Stomach smooth muscle (tissue), 2 donors: ENCODE results near the gene SLC2A1.
"Not testable (repeated sequence)": the region's sequence is repeated elsewhere in the genome, so short reads cannot be mapped to it uniquely, and the experiment has no call there.

Source experiments
- H3K27ac ChIP-seq: one replicate; pipeline ENCODE4 v1.7.0; 2013; ENCODE audit warnings: mild to moderate bottlenecking, low read length, inconsistent platforms
- H3K27me3 ChIP-seq, 2 donors: one replicate each; pipeline ENCODE4 v1.7.0; 2013; ENCODE audit warnings: low read length in 2 of 2; ENCODE audit not compliant: insufficient read depth in 2 of 2, control insufficient read depth in 1 of 2
- H3K36me3 ChIP-seq, 2 donors: one replicate each; pipeline ENCODE4 v1.7.0; 2013; ENCODE audit warnings: low read length in 2 of 2; ENCODE audit not compliant: control insufficient read depth in 2 of 2, insufficient read depth in 2 of 2
- H3K4me1 ChIP-seq: one replicate; pipeline ENCODE4 v1.7.0; 2013; ENCODE audit warnings: low read length; ENCODE audit not compliant: control insufficient read depth, insufficient read depth
- H3K4me3 ChIP-seq, 2 donors: one replicate each; pipeline ENCODE4 v1.7.0; 2013; ENCODE audit warnings: low read length in 2 of 2
- H3K9ac ChIP-seq, 2 donors: one replicate each; pipeline ENCODE4 v1.7.0; 2013; ENCODE audit warnings: low read length in 2 of 2, mild to moderate bottlenecking in 1 of 2
- H3K9me3 ChIP-seq, 2 donors: one replicate each; pipeline ENCODE4 v1.7.0; 2013; ENCODE audit warnings: low read length in 2 of 2; ENCODE audit not compliant: control insufficient read depth in 2 of 2
- donor health status: healthy.
- donor health status: Pancreatic carcinoma.

The SLC2A1 gene

DNA sequence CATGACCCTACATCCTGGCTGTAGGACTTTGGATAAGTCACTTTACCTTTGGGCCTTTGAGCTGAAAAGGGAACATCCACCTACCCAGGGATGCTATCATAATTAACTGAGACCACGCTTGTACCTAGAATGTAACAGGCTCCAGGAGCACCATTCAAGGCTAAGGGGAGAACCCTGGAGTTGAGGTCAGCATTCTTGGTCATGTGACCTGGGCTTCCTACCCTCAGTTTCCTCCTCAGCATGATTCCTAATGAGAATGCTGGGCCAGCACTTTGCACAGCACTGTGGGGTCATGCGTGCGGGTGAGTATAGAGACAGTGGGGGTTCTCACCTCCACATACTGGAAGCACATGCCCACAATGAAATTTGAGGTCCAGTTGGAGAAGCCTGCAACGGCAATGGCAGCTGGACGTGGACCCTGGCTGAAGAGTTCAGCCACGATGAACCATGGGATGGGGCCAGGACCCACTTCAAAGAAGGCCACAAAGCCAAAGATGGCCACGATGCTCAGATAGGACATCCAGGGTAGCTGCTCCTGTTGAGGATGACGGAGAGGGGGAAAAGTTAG, 31.3 kb downstream of the SLC2A1 start:
- Histone ChIP-seq H3K27me3 (no peaks in the 10 kb centered on the region), H3K36me3 (peaks cover 22 to 32% of the 10 kb centered on the region in 2 donors), H3K4me3 (no peak overlapping the region), H3K27ac (no peak overlapping the region), H3K9ac (no peak overlapping the region), H3K4me1 (peaks cover 10% of the 10 kb centered on the region), H3K9me3 (no peaks in the 10 kb centered on the region)

DNA sequence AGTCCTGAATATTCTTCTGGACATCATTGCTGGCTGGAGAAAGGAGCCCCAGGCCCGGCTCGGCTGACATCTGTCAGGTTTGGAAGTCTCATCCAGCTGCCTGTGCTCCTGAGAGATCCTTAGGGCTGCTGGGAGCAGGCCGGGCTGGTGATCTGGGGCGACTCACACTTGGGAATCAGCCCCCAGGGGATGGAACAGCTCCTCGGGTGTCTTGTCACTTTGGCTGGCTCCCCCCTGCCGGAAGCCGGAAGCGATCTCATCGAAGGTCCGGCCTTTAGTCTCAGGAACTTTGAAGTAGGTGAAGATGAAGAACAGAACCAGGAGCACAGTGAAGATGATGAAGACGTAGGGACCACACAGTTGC, 31.8 kb downstream of the SLC2A1 start:
- no peak overlapping the region for H3K9ac ChIP-seq
- peaks cover 22 to 32% of the 10 kb centered on the region in 2 donors for H3K36me3 ChIP-seq
- no peak overlapping the region for H3K27ac ChIP-seq
- no peak overlapping the region for H3K4me3 ChIP-seq
- no peaks in the 10 kb centered on the region for H3K27me3 ChIP-seq
- peaks cover 7% of the 10 kb centered on the region for H3K4me1 ChIP-seq
- no peaks in the 10 kb centered on the region for H3K9me3 ChIP-seq

GRCh38 chr1:42926235-42926878, 32.3 kb downstream of the SLC2A1 start:
- Histone ChIP-seq H3K9ac (no peak overlapping the region), H3K4me3 (no peak overlapping the region), H3K36me3 (peaks cover 22 to 32% of the 10 kb centered on the region in 2 donors), H3K27ac (no peak overlapping the region), H3K27me3 (no peaks in the 10 kb centered on the region), H3K4me1 (peaks cover 7% of the 10 kb centered on the region), H3K9me3 (no peaks in the 10 kb centered on the region)

DNA sequence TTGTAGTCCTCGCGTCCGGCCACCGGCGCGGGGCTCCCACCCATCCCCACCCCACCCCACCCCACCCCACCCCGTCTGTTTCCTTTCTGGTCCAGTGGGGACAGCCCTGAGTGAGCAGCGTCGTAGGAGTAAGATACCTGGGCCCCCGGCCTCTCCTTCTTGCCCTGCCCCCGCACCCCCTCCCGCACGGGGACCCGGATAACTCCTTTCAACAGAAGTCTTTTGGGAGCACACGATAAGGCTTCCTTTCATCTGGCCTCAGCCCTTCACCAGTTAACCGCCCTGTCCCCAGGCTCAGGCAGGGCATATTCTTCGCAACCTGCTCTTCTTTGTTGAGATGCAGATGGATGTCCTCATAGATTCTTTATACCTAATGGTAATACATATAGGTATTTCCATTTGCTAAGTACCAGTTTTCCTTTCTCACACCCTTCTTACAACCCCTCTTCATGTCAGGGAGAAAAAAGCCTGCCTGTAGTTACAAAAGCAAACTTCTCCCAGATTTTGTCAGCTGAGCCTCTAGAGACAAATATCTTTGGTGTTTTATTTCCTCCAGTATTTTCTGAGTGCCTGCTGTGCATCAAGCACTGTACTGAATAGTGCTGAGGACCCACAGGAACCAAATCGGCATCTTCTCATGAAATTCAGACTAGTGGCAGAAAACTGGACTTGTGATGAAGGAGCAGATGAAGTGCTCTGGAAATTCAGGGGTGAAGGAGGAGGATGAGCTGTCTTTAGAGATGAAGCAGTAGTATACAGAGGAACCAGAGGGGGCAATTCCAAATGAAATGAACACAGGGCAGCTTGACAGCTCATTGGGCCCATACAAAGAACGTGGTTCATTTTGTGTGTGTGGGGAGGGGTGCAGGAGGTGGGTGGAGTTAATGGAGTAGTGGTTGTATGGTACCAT, 33.6 kb downstream of the SLC2A1 start:
- Histone ChIP-seq H3K27ac (peak overlapping the region; percentile 89), H3K36me3 (peaks cover 19 to 28% of the 10 kb centered on the region in 2 donors), H3K9ac (peak overlapping the region; percentile 87 to 94), H3K27me3 (no peaks in the 10 kb centered on the region), H3K4me3 (peak overlapping the region; percentile 92 to 99), H3K4me1 (peaks cover 7% of the 10 kb centered on the region), H3K9me3 (no peaks in the 10 kb centered on the region)

DNA sequence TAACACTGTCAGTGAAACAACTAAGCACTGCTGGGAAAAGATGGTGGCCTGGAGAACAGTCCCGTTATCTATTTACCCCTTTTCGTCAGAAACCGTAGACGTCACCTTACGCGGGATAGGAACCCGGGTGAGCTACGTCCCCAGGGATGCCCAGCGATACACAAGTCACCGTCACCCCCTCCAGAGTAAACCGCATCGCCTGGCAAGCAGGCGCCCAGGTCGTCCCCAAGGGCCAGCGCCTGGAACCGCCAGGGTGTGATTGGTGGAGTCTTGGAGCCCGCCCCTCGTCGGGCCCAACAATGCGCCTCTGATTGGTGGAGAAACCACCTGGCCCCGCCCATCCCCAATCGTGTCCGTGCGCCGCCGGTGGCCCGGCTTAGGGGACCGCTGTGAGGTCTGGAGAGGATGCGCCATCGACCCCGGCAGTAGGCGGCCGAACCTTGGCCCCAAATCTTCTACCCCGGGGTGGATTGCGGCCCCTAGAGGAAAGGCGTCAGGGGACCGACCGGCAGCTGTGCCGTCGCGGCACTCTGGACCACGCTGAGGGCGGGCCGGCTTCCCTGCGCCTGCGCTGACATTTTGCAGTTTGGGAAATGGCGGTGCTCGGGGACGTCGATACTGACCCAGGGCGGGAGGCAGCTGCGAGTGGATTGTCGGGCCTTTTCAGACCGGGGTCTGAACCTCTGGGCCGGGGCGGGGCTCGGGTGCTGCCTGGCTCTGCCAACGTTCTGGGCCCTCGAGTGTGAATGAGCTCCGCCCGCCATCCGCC, 34.4 kb downstream of the SLC2A1 start:
- H3K36me3 ChIP-seq, result peaks cover 18 to 22% of the 10 kb centered on the region in 2 donors
- H3K27me3 ChIP-seq, result no peaks in the 10 kb centered on the region
- H3K9me3 ChIP-seq, result no peaks in the 10 kb centered on the region
- peak overlapping the region; percentile 87 to 94 for H3K9ac ChIP-seq
- peak overlapping the region; percentile 92 to 99 for H3K4me3 ChIP-seq
- peak overlapping the region; percentile 89 for H3K27ac ChIP-seq
- H3K4me1 ChIP-seq, result peaks cover 7% of the 10 kb centered on the region

DNA sequence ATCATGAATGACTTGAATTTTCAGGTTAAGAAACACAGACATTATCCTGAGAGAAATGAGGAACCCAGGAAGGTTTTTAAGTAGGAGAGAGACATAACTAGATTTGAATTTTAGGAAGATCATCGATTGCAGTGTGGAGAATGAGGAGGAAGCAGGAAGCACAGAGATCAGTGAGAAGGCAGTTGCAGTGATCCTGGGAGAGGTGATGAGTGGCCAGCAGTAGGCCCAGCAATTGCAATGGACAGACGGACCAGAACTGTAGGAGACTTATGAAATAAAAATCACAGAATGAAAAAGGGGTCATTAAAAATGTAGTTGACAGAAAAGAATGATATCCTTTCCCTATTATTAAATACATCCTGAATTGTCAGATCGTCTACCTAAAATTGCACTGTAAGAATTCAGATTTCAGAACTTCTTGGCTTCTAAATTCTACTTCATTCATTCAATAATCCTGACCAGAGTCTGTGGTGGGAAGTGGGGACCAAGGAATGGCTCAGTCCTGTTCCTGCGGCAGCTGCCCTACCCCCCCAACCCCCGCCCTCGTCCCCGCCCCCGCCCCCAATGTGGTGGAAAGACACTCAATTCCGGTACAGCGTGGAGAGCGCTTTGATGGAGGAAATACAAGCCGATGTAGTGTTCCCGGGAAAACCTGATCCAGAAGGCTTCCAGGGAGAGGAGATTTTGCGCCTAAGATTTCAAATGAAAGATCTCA, 35.1 kb downstream of the SLC2A1 start:
- no peaks in the 10 kb centered on the region for H3K9me3 ChIP-seq
- H3K4me3 ChIP-seq, result peak overlapping the region; percentile 92 to 99
- no peaks in the 10 kb centered on the region for H3K27me3 ChIP-seq
- peak overlapping the region; percentile 89 for H3K27ac ChIP-seq
- H3K9ac ChIP-seq, result peak overlapping the region; percentile 87 to 94
- H3K4me1 ChIP-seq, result peaks cover 7% of the 10 kb centered on the region
- peaks cover 14 to 15% of the 10 kb centered on the region in 2 donors for H3K36me3 ChIP-seq

- peak overlapping the region in 1 of 2 donors; percentile 36 for H3K9ac ChIP-seq
- H3K4me3 ChIP-seq, result no peak overlapping the region
- H3K36me3 ChIP-seq, result peaks cover 7 to 9% of the 10 kb centered on the region in 2 donors
- H3K27ac ChIP-seq, result peak overlapping the region; percentile 1
- no peaks in the 10 kb centered on the region for H3K9me3 ChIP-seq
- H3K27me3 ChIP-seq, result no peaks in the 10 kb centered on the region
- peaks cover 7% of the 10 kb centered on the region for H3K4me1 ChIP-seq
These were observed 35.8 kb downstream of the SLC2A1 start for GRCh38 chr1:42922687-42923366.

DNA sequence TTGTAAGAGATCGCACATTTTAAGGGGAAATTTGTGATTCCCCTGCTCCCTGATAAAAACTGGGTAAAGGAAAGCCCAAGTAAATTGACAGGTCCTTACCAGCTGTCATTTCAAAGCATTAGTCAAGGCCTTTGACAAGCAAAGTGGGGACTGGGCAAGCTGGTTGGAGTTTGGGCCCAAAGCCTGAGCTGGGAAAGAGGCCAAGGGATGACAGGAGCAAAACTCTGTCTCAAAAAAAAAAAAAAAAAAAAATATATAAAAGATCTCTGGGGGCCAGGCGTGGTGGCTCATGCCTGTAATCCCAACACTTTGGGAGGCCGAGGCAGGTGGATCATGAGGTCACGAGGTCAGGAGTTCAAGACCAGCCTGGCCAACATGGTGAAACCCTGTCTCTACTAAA, 36.9 kb downstream of the SLC2A1 start:
- no peaks in the 10 kb centered on the region for H3K9me3 ChIP-seq
- no peak overlapping the region for H3K9ac ChIP-seq
- no peak overlapping the region for H3K27ac ChIP-seq
- H3K27me3 ChIP-seq, result no peaks in the 10 kb centered on the region
- H3K4me1 ChIP-seq, result peaks cover 7% of the 10 kb centered on the region
- peaks cover 0 to 3% of the 10 kb centered on the region in 2 donors for H3K36me3 ChIP-seq
- no peak overlapping the region for H3K4me3 ChIP-seq

- H3K4me1 ChIP-seq, H3K9ac ChIP-seq, H3K4me3 ChIP-seq, H3K36me3 ChIP-seq, H3K27ac ChIP-seq, H3K27me3 ChIP-seq, H3K9me3 ChIP-seq: not testable (repeated sequence)
These were observed 39.0 kb downstream of the SLC2A1 start for GRCh38 chr1:42919651-42920050.

GRCh38 chr1:42917241-42917495, 41.5 kb downstream of the SLC2A1 start:
- no peak overlapping the region for H3K4me3 ChIP-seq
- H3K9me3 ChIP-seq, result no peaks in the 10 kb centered on the region
- no peaks in the 10 kb centered on the region for H3K36me3 ChIP-seq
- no peak overlapping the region for H3K27ac ChIP-seq
- H3K4me1 ChIP-seq, result no peaks in the 10 kb centered on the region
- H3K9ac ChIP-seq, result no peak overlapping the region
- peaks cover 0 to 2% of the 10 kb centered on the region in 2 donors for H3K27me3 ChIP-seq
